HG03457 (cell line): ENCODE results near the gene RECK.
"Not testable (repeated sequence)": the region's sequence is repeated elsewhere in the genome, so short reads cannot be mapped to it uniquely, and the experiment has no call there.

Source experiments
- ATAC-seq: cut with Tn5 transposase; IDR thresholded peaks from one replicate; pipeline ENCODE4 v1.9.1; 2021; ENCODE audit warnings: moderate number of reproducible peaks; ENCODE audit not compliant: unreplicated experiment

The RECK gene

GRCh38 chr9:36056896-36057295 is 20.2 kb downstream of the RECK start:
- ATAC-seq, result no peak

GRCh38 chr9:36063804-36064447 is 27.2 kb downstream of the RECK start:
- no peak for ATAC-seq

GRCh38 chr9:36064448-36065037 is 27.8 kb downstream of the RECK start:
- ATAC-seq, result no peak

- no peak for ATAC-seq
These were observed 37.3 kb downstream of the RECK start for GRCh38 chr9:36074055-36074454.

- ATAC-seq, result no peak
These were observed 38.3 kb downstream of the RECK start for GRCh38 chr9:36074870-36075532.

GRCh38 chr9:36078051-36078450 is 41.3 kb downstream of the RECK start:
- ATAC-seq, result no peak

- no peak for ATAC-seq
These were observed 43.8 kb downstream of the RECK start for GRCh38 chr9:36080519-36080918.

GRCh38 chr9:36082931-36083330 is 46.2 kb downstream of the RECK start:
- no peak for ATAC-seq

- ATAC-seq, result no peak
These were observed 49.7 kb downstream of the RECK start for GRCh38 chr9:36086442-36086841.

GRCh38 chr9:36087054-36087453 is 50.3 kb downstream of the RECK start:
- not testable (repeated sequence) for ATAC-seq

- ATAC-seq, result no peak
These were observed 51.3 kb downstream of the RECK start for GRCh38 chr9:36088020-36088419.

GRCh38 chr9:36091026-36091953 is 54.6 kb downstream of the RECK start:
- ATAC-seq, result no peak

- no peak for ATAC-seq
These were observed 55.3 kb downstream of the RECK start for GRCh38 chr9:36092014-36092413.

GRCh38 chr9:36092509-36093215 is 55.9 kb downstream of the RECK start:
- ATAC-seq, result peak; percentile 84

GRCh38 chr9:36093384-36093783 is 56.7 kb downstream of the RECK start:
- no peak for ATAC-seq

- ATAC-seq, result no peak
These were observed 63.0 kb downstream of the RECK start for GRCh38 chr9:36099718-36100117.

GRCh38 chr9:36100532-36100931 is 63.8 kb downstream of the RECK start:
- ATAC-seq, result no peak

- ATAC-seq, result no peak
These were observed 65.4 kb downstream of the RECK start for GRCh38 chr9:36101916-36102741.

GRCh38 chr9:36102742-36103495 is 66.2 kb downstream of the RECK start:
- ATAC-seq, result no peak
